ENCODE measurements around the gene RGS3. TPM values are rescaled to one million over a fixed set of nuclear protein-coding genes. Genes with fewer than 3 reads are reported as not detected.

RGS3 gene
- total RNA-seq, 8 experiments from 2014 or later, result 5.7 to 82.3 (median 50.6) TPM

DNA sequence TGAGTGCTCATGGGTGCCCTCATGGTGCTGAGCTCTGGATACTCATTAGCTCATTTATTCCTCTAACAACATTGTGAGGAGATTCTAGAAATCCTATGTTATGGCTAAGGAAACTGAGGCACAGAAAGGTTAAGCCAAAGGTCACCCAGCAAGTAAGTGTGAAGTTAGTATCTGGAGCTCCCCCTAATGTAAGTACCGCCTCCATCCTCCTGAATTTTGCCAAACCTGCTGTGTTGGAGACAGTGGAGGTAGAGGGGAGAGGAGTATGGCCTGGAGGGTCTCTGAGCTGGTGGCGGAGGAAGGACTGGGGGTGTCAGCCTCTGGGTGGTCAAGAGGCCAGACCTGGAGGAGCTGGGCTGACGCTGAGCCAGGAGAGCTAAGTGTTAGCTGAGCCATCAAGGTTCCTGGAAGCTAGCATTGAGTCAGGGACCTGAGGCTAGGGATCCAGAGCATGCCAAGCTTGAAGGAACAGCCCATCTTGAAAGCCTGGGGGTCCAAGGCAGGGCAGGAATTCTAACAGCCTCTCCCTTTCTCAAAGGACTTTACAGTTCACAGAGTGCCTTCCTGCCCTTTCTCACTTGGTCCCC lies 114.8 kb downstream of the RGS3 start:
- peak in 1 of 8 experiments; percentile 2 for ATAC-seq (replicated peaks in 6 of 8)
- H3K27ac ChIP-seq, result no peak overlapping the region
- no peak overlapping the region for H3K4me3 ChIP-seq
- H3K4me1 ChIP-seq (replicated peaks in 1 of 2), result peaks cover 0 to 11% of the 10 kb centered on the region in 2 donors
- in situ Hi-C loops (cut with MboI; ENCODE audit: low pct_unique_long_range_greater_than_20kb in 2 of 9, low sequenced_read_pairs in 9 of 9, unreplicated experiment in 9 of 9), result loop anchor here in 3 of 9 experiments (25.0 kb wide), 3 partner anchors 116 to 266 kb away; partner anchors contain the start of genes RGS3 (in 1 of the 3) and RNF183 (in 1 of the 3)
- WGBS, 10 experiments, result 100% methylated on average over 1 of the region's 3 CpGs; no CpG with 5 or more reads in 8 of the 10 experiments

DNA sequence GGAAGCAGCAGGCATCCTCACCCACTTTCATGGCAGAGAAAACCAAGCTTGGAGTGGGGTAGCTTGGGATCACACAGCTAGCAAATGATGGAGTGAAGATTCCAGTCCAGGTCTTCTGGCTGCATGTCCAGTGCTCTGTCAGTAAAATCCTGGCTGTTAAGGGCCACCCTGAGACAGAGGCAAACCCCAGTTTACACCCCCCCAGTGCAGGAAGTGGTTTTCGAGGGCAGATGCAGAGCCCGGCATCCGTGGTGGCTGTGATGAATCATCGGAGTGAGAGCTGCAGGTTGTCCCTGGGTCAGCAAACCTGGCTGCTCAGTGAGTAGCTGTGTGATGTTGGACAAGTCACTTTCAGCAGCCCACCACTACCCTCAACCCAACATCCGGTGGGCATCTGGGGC lies 115.4 kb downstream of the RGS3 start:
- ATAC-seq (replicated peaks in 6 of 8), result peak in 7 of 8 experiments; percentile 6 to 29 (median 18)
- peaks cover 0 to 11% of the 10 kb centered on the region in 2 donors for H3K4me1 ChIP-seq (replicated peaks in 1 of 2)
- H3K27ac ChIP-seq, result no peak overlapping the region
- no peak overlapping the region for H3K4me3 ChIP-seq
- in situ Hi-C loops (cut with MboI; ENCODE audit: low pct_unique_long_range_greater_than_20kb in 2 of 9, low sequenced_read_pairs in 9 of 9, unreplicated experiment in 9 of 9), result loop anchor here in 3 of 9 experiments (25.0 kb wide), 3 partner anchors 117 to 267 kb away; partner anchors contain the start of genes RGS3 (in 1 of the 3) and RNF183 (in 1 of the 3)
- 0 to 100% (median 13%) methylated on average over 1 to 5 of the region's 5 CpGs; no CpG with 5 or more reads in 7 of the 10 experiments for WGBS, 10 experiments

DNA sequence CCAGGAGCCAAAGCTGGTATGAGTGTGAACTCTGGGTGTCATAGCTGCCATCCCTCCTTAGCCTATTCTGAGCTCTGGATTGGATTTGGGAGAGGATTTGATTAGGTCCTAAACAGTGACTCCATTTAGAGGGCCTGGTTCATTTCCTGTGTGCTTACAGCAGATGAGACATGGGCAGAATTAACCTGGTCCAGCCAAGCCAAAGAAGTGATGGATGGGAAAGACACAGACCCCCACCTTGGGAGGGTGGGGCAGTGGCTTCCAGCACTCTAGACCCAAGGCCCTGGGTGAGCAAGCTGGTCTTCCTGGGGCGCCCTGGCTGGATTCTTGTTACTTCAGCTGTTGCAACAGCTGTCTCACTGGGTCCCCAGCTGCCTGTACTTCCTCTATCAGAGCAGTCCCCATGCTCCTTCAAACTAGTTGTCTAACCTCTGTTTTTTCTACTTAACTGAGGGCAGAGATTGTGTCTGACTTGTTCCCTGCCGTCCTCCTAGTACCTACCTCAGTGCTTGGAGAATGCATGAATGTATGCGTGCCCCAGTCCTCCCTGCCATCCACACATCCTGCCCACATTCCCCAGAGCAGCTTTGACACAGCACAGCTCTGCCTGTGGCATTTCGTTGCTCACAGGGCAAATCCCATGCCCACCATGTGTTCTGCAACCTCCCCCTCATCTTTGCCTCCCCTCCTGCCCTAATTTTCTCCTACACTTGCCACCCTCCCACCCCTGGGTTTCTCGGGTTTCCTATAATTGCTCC lies 115.9 kb downstream of the RGS3 start:
- no peak overlapping the region for H3K27ac ChIP-seq
- ATAC-seq (replicated peaks in 6 of 8), result peak in 1 of 8 experiments; percentile 12
- in situ Hi-C loops (cut with MboI; ENCODE audit: low pct_unique_long_range_greater_than_20kb in 2 of 9, low sequenced_read_pairs in 9 of 9, unreplicated experiment in 9 of 9), result loop anchor here in 4 of 9 experiments (10.0 to 25.0 kb wide), 4 partner anchors 117 to 267 kb away; partner anchors contain the start of genes RGS3 (in 1 of the 4) and RNF183 (in 1 of the 4)

DNA sequence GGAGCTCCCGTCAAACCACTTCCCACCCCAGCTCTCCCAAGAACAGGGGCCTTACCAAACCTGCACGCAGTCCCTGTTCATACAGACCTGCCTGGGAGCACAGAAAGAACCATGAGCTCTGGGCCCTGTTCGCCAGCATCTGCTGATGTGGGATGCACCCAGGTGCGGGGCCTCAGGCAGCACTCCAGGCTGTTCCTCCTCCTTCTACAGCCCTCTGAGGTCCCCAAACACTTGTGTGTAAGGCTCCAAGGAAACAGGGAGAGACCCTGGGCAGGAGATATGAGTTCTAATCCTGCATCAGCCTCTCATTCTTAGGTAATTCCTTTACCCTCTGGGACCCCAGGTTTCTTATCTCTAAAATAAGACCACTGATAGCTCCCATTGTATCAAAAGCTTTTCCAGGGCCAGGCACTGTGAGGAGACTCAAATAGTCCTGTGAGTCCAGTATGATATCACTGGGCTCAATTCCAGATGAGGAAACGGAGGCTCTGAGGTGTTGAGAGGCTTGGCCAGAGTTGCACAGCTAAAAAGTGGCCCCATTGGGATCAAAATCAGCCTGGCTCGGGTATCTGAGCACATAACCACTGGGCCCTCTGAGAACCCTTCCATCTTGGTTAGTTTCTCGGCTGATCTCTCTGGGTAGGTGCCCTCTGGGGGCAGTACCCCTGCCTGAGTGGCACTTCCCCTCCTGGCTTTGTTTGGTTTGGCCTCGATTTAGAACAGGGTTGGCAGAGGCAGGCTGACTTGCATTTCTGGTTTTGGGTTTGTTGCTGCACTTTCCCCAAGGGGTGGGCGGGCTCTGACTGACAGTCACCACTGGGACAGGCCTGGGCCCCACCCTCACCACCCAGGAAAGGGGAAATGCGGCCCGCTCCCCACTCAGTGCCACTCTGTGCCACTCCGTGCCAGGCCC lies 116.8 kb downstream of the RGS3 start:
- ATAC-seq (replicated peaks in 6 of 8), result no peak
- in situ Hi-C loops (cut with MboI; ENCODE audit: low pct_unique_long_range_greater_than_20kb in 2 of 9, low sequenced_read_pairs in 9 of 9, unreplicated experiment in 9 of 9), result loop anchor here in 4 of 9 experiments (10.0 to 25.0 kb wide), 4 partner anchors 118 to 268 kb away; partner anchors contain the start of genes RGS3 (in 1 of the 4) and RNF183 (in 1 of the 4)
- Histone ChIP-seq H3K4me1 (replicated peaks in 1 of 2) (peaks cover 0 to 11% of the 10 kb centered on the region in 2 donors), H3K4me3 (no peak overlapping the region), H3K27ac (no peak overlapping the region)
- 38 to 100% (median 61%) methylated on average over 1 to 3 of the region's 12 CpGs; no CpG with 5 or more reads in 4 of the 10 experiments for WGBS, 10 experiments

More for the DNA sequence above, 115.9 kb downstream of the RGS3 start:
- H3K4me3 ChIP-seq, result no peak overlapping the region
- H3K4me1 ChIP-seq (replicated peaks in 1 of 2), result peaks cover 0 to 11% of the 10 kb centered on the region in 2 donors
- WGBS, 10 experiments, result 43 to 100% (median 85%) methylated on average over 1 to 2 of the region's 5 CpGs; no CpG with 5 or more reads in 4 of the 10 experiments

DNA sequence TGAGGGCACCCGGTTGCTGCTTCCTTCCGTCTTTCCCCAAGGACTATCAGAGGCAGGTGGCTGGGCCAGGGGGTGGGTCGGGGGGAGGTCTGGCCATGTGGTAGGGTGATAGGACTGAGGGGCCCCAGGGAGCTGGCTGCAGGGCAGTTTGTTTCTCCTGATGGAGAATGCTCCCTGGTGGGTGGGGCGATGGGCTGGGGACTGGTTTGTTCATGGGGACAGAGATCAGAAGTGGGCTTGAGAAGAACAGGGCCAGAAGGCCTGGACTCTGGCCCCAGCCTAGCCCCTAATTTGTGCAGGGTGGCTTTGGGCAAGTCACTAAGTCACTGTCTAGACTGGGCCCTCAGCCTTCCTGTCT lies 117.4 kb downstream of the RGS3 start:
- no peak for ATAC-seq (replicated peaks in 6 of 8)
- peaks cover 0 to 11% of the 10 kb centered on the region in 2 donors for H3K4me1 ChIP-seq (replicated peaks in 1 of 2)
- no peak overlapping the region for H3K4me3 ChIP-seq
- in situ Hi-C loops (cut with MboI; ENCODE audit: low pct_unique_long_range_greater_than_20kb in 2 of 9, low sequenced_read_pairs in 9 of 9, unreplicated experiment in 9 of 9), result loop anchor here in 4 of 9 experiments (10.0 to 25.0 kb wide), 4 partner anchors 119 to 269 kb away; partner anchors contain the start of genes RGS3 (in 1 of the 4) and RNF183 (in 1 of the 4)
- WGBS, 10 experiments, result no CpG with 5 or more reads among the region's 4 CpGs
- no peak overlapping the region for H3K27ac ChIP-seq

DNA sequence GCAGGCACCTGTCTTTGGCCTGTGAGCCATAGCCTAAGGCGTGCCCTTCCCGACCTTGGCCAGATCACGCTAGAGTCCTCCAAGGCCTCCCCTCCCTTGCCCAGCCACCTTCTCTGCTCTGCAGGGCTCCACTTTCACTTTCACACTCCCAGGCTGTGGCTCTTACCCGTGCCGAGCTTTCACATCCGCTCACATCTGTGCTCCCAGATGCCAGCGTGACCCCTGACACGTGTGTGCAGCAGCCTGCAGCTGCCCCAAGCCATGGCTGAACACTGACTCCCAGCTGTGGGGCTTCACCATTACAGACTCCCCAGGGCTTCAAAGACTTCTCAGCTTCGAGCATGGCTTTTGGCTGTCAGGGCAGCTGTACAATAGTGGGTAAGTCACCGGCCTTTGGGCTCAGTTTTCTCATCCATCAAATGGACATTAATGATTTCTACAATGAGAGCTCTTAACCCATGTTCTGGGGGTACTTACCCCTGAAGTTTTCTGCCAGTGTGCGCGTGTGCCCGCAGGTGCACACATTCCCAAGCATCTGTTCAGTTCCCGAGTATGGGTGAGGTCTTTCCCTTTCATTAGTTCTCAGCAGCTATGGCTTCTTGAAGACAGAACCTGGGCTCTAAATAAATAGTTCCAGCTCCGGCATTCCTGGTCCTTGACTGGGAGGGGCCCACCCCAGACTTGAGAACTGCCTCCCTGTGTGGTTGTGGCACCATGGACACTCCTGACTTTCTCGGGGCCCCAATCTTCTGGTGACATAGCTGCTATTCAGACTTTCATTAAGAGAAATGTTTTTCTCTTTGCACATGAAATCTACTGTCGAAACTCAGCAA lies 118.6 kb downstream of the RGS3 start:
- no peak overlapping the region for H3K4me3 ChIP-seq
- peak overlapping the region in 1 of 2 donors; percentile 11 for H3K27ac ChIP-seq
- H3K4me1 ChIP-seq (replicated peaks in 1 of 2), result peaks cover 0 to 11% of the 10 kb centered on the region in 2 donors
- in situ Hi-C loops (cut with MboI; ENCODE audit: low pct_unique_long_range_greater_than_20kb in 2 of 9, low sequenced_read_pairs in 9 of 9, unreplicated experiment in 9 of 9), result loop anchor here in 4 of 9 experiments (10.0 to 25.0 kb wide), 4 partner anchors 120 to 270 kb away; partner anchors contain the start of genes RGS3 (in 1 of the 4) and RNF183 (in 1 of the 4)
- 0 to 92% (median 69%) methylated on average over 1 to 8 of the region's 17 CpGs; no CpG with 5 or more reads in 2 of the 10 experiments for WGBS, 10 experiments
- peak; percentile 27 to 66 (median 44) for ATAC-seq (replicated peaks in 6 of 8)

DNA sequence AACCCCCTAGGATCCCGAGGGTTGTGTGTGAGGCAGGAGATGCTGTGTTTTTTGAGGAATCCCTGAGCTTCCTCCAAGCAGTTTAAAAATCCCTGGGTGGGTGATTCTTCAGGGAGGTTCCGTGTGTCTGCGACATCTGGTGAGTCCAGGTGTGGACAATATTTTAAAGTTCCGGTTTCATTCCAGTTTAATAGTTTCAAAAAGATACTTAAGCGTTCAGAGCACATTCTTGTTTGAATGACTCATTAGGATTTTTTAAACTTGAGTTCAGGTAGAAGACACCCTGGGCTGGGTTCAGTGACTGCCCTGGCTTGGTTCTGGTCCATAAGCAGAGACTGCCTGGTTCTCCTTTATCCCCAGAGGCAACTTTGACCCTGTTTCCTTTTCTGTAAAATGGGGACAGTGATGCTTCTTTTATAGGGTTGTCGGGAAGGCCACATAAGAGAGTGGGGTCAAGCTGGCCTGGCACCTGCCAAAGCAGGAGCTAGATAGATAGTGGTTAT lies 119.2 kb downstream of the RGS3 start:
- ATAC-seq (replicated peaks in 6 of 8), result no peak
- H3K4me1 ChIP-seq (replicated peaks in 1 of 2), result peaks cover 6 to 17% of the 10 kb centered on the region in 2 donors
- WGBS, 10 experiments, result 0 to 100% (median 92%) methylated on average over 1 to 6 of the region's 6 CpGs; no CpG with 5 or more reads in 2 of the 10 experiments
- in situ Hi-C loops (cut with MboI; ENCODE audit: low pct_unique_long_range_greater_than_20kb in 2 of 9, low sequenced_read_pairs in 9 of 9, unreplicated experiment in 9 of 9), result loop anchor here in 4 of 9 experiments (10.0 to 25.0 kb wide), 4 partner anchors 120 to 270 kb away; partner anchors contain the start of genes RGS3 (in 1 of the 4) and RNF183 (in 1 of the 4)
- H3K4me3 ChIP-seq, result no peak overlapping the region
- H3K27ac ChIP-seq, result no peak overlapping the region

DNA sequence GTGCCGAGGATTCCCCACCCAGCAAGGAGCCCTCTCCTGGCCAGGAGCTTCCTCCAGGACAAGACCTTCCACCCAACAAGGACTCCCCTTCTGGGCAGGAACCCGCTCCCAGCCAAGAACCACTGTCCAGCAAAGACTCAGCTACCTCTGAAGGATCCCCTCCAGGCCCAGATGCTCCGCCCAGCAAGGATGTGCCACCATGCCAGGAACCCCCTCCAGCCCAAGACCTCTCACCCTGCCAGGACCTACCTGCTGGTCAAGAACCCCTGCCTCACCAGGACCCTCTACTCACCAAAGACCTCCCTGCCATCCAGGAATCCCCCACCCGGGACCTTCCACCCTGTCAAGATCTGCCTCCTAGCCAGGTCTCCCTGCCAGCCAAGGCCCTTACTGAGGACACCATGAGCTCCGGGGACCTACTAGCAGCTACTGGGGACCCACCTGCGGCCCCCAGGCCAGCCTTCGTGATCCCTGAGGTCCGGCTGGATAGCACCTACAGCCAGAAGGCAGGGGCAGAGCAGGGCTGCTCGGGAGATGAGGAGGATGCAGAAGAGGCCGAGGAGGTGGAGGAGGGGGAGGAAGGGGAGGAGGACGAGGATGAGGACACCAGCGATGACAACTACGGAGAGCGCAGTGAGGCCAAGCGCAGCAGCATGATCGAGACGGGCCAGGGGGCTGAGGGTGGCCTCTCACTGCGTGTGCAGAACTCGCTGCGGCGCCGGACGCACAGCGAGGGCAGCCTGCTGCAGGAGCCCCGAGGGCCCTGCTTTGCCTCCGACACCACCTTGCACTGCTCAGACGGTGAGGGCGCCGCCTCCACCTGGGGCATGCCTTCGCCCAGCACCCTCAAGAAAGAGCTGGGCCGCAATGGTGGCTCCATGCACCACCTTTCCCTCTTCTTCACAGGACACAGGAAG lies 120.2 kb downstream of the RGS3 start:
- H3K4me1 ChIP-seq (replicated peaks in 1 of 2), result peaks cover 10 to 12% of the 10 kb centered on the region in 2 donors
- 0 to 100% (median 97%) methylated on average over 1 to 6 of the region's 31 CpGs; no CpG with 5 or more reads in 3 of the 10 experiments for WGBS, 10 experiments

DNA sequence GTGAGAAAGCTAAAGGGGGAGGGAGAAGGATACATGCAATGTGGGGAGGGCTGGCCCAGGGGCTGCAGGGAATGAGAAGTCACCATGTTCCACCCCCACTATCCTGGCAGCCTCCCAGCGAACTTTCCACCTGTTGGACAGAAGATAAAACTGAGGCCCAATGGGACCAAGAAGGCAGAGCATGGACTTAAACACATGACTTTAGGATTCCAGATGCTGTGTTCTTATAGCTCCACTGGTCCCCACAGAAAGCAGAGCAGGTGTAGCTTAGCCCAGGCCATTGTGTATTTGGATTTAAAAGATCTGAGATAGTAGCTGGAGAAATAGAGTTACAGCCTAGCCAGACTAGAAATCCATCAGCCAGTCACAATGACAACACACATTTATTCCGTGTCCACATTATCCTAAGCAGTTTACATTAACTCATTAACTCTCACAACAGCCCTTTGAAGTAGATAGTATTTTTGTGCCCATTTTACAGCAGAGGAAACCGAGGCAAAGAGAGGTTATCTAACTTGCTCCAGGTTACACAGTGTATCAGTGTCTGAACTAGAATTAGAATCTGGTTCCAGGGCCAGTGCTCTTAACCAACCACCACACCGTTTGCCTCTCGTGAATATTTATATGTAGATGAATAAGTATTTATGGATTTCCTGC lies 121.0 kb downstream of the RGS3 start:
- ATAC-seq (replicated peaks in 6 of 8), result no peak
- Histone ChIP-seq H3K4me1 (replicated peaks in 1 of 2) (peaks cover 15 to 16% of the 10 kb centered on the region in 2 donors), H3K27ac (no peak overlapping the region), H3K4me3 (no peak overlapping the region)
- in situ Hi-C loops (cut with MboI; ENCODE audit: low pct_unique_long_range_greater_than_20kb in 2 of 9, low sequenced_read_pairs in 9 of 9, unreplicated experiment in 9 of 9), result loop anchor here in 4 of 9 experiments (10.0 to 25.0 kb wide), 4 partner anchors 122 to 272 kb away; partner anchors contain the start of genes RGS3 (in 1 of the 4) and RNF183 (in 1 of the 4)
- 46 to 92% (median 60%) methylated on average over 1 to 5 of the region's 5 CpGs; no CpG with 5 or more reads in 3 of the 10 experiments for WGBS, 10 experiments

More for the DNA sequence above, 120.2 kb downstream of the RGS3 start:
- Histone ChIP-seq H3K27ac (no peak overlapping the region), H3K4me3 (no peak overlapping the region)
- in situ Hi-C loops (cut with MboI; ENCODE audit: low pct_unique_long_range_greater_than_20kb in 2 of 9, low sequenced_read_pairs in 9 of 9, unreplicated experiment in 9 of 9), result loop anchor here in 4 of 9 experiments (10.0 to 25.0 kb wide), 4 partner anchors 121 to 271 kb away; partner anchors contain the start of genes RGS3 (in 1 of the 4) and RNF183 (in 1 of the 4)
- no peak for ATAC-seq (replicated peaks in 6 of 8)

DNA sequence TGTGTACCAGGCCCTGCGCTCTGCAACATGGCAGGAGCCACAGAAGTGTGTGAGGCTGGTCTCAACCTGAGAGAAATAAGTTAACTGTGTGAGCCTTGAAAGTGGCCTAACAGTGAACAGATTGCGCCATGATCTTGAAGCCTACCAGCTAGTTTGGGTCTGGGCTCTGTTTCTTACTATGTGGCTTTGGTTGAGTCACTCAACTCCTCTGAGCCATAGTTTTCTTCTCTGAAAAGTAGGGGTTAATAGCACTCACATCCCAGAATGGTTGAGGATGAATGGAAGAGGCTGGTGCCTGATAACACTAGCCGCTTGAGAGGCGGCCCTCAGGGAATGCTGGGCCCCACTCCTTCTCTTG lies 121.5 kb downstream of the RGS3 start:
- WGBS, 10 experiments, result 80 to 100% (median 85%) methylated on average over 1 to 4 of the region's 4 CpGs; no CpG with 5 or more reads in 3 of the 10 experiments
- in situ Hi-C loops (cut with MboI; ENCODE audit: low pct_unique_long_range_greater_than_20kb in 2 of 9, low sequenced_read_pairs in 9 of 9, unreplicated experiment in 9 of 9), result loop anchor here in 4 of 9 experiments (10.0 to 25.0 kb wide), 4 partner anchors 123 to 273 kb away; partner anchors contain the start of genes RGS3 (in 1 of the 4) and RNF183 (in 1 of the 4)
- no peak for ATAC-seq (replicated peaks in 6 of 8)
- H3K4me3 ChIP-seq, result no peak overlapping the region
- no peak overlapping the region for H3K27ac ChIP-seq
- peaks cover 15 to 16% of the 10 kb centered on the region in 2 donors for H3K4me1 ChIP-seq (replicated peaks in 1 of 2)
